Large intestine (tissue), 3 donors: ENCODE data around the gene WASL. TPM values are rescaled to one million over a fixed set of nuclear protein-coding genes. Genes with fewer than 3 reads are reported as not detected.
"Not testable (repeated sequence)": the region's sequence is repeated elsewhere in the genome, so short reads cannot be mapped to it uniquely, and the experiment has no call there.

Experiments used
- DNase-seq, 2 donors: peaks; one replicate each; pipeline versions ENCODE4 v3.0.0 to v3.0.0-alpha.2; 2013
- H3K27ac ChIP-seq: one replicate; pipeline ENCODE4 v1.5.1; 2013; ENCODE audit warnings: low read length
- H3K27me3 ChIP-seq: 2 replicates; pipeline ENCODE4 v1.6.1; 2013; ENCODE audit warnings: low read length; ENCODE audit not compliant: control insufficient read depth, insufficient read depth
- H3K36me3 ChIP-seq: 2 replicates; pipeline ENCODE4 v1.6.1; 2013; ENCODE audit warnings: low read length; ENCODE audit not compliant: control insufficient read depth, insufficient read depth
- H3K4me1 ChIP-seq: one replicate; pipeline ENCODE4 v1.6.1; 2013; ENCODE audit warnings: low read length; ENCODE audit not compliant: control insufficient read depth, insufficient read depth
- H3K4me3 ChIP-seq: one replicate; pipeline ENCODE4 v1.5.1; 2013; ENCODE audit warnings: low read length
- H3K9me3 ChIP-seq: one replicate; pipeline ENCODE4 v1.6.1; 2013; ENCODE audit warnings: mild to moderate bottlenecking, low read depth, low read length, moderate library complexity; ENCODE audit not compliant: control insufficient read depth
- WGBS: methylation state at CpG from one replicate; pipeline ENCODE4 v1.1.5; 2013; ENCODE audit warnings: low lambda C conversion rate; ENCODE audit not compliant: insufficient coverage; 5-methylcytosine and 5-hydroxymethylcytosine counted together
- polyA plus RNA-seq: library from polyadenylated mRNA; unstranded; fragments of 120-200 nt; gene quantifications from one replicate; pipeline ENCODE4 v1.2.1, GENCODE V29; 2013

WASL gene
- polyA plus RNA-seq, 1 donor: 60.7 TPM

GRCh38 chr7:123789206-123789784 lies 40.5 kb upstream of the WASL start:
- Histone ChIP-seq H3K9me3 (no peaks in the 10 kb centered on the region), H3K27ac (no peak overlapping the region), H3K4me3 (no peak overlapping the region), H3K27me3 (no peaks in the 10 kb centered on the region), H3K36me3 (no peaks in the 10 kb centered on the region), H3K4me1 (no peaks in the 10 kb centered on the region)
- WGBS: 90% methylated on average over 2 of the region's 4 CpGs
- DNase-seq: peak in 1 of 2 donors; percentile 6

- Histone ChIP-seq H3K4me1 (no peaks in the 10 kb centered on the region), H3K4me3 (no peak overlapping the region), H3K27ac (no peak overlapping the region), H3K36me3 (no peaks in the 10 kb centered on the region), H3K27me3 (no peaks in the 10 kb centered on the region), H3K9me3 (no peaks in the 10 kb centered on the region)
- DNase-seq: no peak
- 29% methylated on average over 1 of the region's 2 CpGs for WGBS
These were observed 39.8 kb upstream of the WASL start for GRCh38 chr7:123788584-123788983.

- DNase-seq: no peak
- no CpG with 5 or more reads among the region's 3 CpGs for WGBS
- no peaks in the 10 kb centered on the region for H3K4me1 ChIP-seq
- H3K27me3 ChIP-seq: no peaks in the 10 kb centered on the region
- no peak overlapping the region for H3K27ac ChIP-seq
- H3K36me3 ChIP-seq: no peaks in the 10 kb centered on the region
- H3K9me3 ChIP-seq: no peaks in the 10 kb centered on the region
- H3K4me3 ChIP-seq: no peak overlapping the region
These were observed 38.6 kb upstream of the WASL start for GRCh38 chr7:123787220-123788007.

GRCh38 chr7:123784263-123784662 lies 35.5 kb upstream of the WASL start:
- no peak overlapping the region for H3K27ac ChIP-seq
- peaks cover 4% of the 10 kb centered on the region for H3K4me1 ChIP-seq
- no peaks in the 10 kb centered on the region for H3K27me3 ChIP-seq
- H3K9me3 ChIP-seq: no peaks in the 10 kb centered on the region
- DNase-seq: no peak
- no peak overlapping the region for H3K4me3 ChIP-seq
- H3K36me3 ChIP-seq: no peaks in the 10 kb centered on the region

- no CpG with 5 or more reads among the region's 3 CpGs for WGBS
- Histone ChIP-seq H3K9me3 (no peaks in the 10 kb centered on the region), H3K4me1 (peaks cover 4% of the 10 kb centered on the region), H3K27ac (no peak overlapping the region), H3K36me3 (no peaks in the 10 kb centered on the region), H3K27me3 (no peaks in the 10 kb centered on the region), H3K4me3 (no peak overlapping the region)
- no peak for DNase-seq
These were observed 35.0 kb upstream of the WASL start for GRCh38 chr7:123783820-123784219.

GRCh38 chr7:123782071-123782798 lies 33.4 kb upstream of the WASL start:
- WGBS: 35% methylated on average over 2 of the region's 2 CpGs
- H3K4me3 ChIP-seq: no peak overlapping the region
- DNase-seq: peak; percentile 31 to 75
- no peaks in the 10 kb centered on the region for H3K27me3 ChIP-seq
- no peaks in the 10 kb centered on the region for H3K36me3 ChIP-seq
- H3K4me1 ChIP-seq: peaks cover 4% of the 10 kb centered on the region
- H3K9me3 ChIP-seq: no peaks in the 10 kb centered on the region
- no peak overlapping the region for H3K27ac ChIP-seq

GRCh38 chr7:123780472-123780871 lies 31.7 kb upstream of the WASL start:
- no CpG with 5 or more reads among the region's 2 CpGs for WGBS

GRCh38 chr7:123774496-123774895 lies 25.7 kb upstream of the WASL start:
- H3K27ac ChIP-seq: no peak overlapping the region
- H3K9me3 ChIP-seq: no peaks in the 10 kb centered on the region
- H3K4me3 ChIP-seq: no peak overlapping the region
- no peaks in the 10 kb centered on the region for H3K4me1 ChIP-seq
- H3K36me3 ChIP-seq: no peaks in the 10 kb centered on the region
- DNase-seq: no peak
- no peaks in the 10 kb centered on the region for H3K27me3 ChIP-seq
- WGBS: 95% methylated on average over 3 of the region's 4 CpGs

More at GRCh38 chr7:123780472-123780871, 31.7 kb upstream of the WASL start:
- not testable (repeated sequence) for H3K9me3 ChIP-seq, DNase-seq, H3K4me3 ChIP-seq, H3K27ac ChIP-seq, H3K36me3 ChIP-seq, H3K4me1 ChIP-seq, H3K27me3 ChIP-seq

- no peaks in the 10 kb centered on the region for H3K4me1 ChIP-seq
- no peaks in the 10 kb centered on the region for H3K27me3 ChIP-seq
- H3K4me3 ChIP-seq: no peak overlapping the region
- H3K9me3 ChIP-seq: no peaks in the 10 kb centered on the region
- no peak overlapping the region for H3K27ac ChIP-seq
- no peak for DNase-seq
- WGBS: no CpG with 5 or more reads among the region's 3 CpGs
- H3K36me3 ChIP-seq: no peaks in the 10 kb centered on the region
These were observed 24.7 kb upstream of the WASL start for GRCh38 chr7:123773481-123773880.

GRCh38 chr7:123772652-123773051 lies 23.8 kb upstream of the WASL start:
- 100% methylated on average over 1 of the region's 3 CpGs for WGBS

More at GRCh38 chr7:123772652-123773051, 23.8 kb upstream of the WASL start:
- H3K4me1 ChIP-seq: no peaks in the 10 kb centered on the region
- H3K9me3 ChIP-seq: no peaks in the 10 kb centered on the region
- H3K27ac ChIP-seq: no peak overlapping the region
- H3K27me3 ChIP-seq: no peaks in the 10 kb centered on the region
- H3K36me3 ChIP-seq: no peaks in the 10 kb centered on the region
- DNase-seq: no peak
- no peak overlapping the region for H3K4me3 ChIP-seq
